Prostate gland (tissue), 2 donors: Measurements from ENCODE around the gene GLMN.

Experiments used
- POLR2A ChIP-seq: fragments of 450-650 bp; IDR thresholded peaks from one replicate; pipeline ENCODE4 v1.6.1; 2016; ENCODE audit warnings: antibody characterized with exemption, mild to moderate bottlenecking
- TF ChIP-seq, protein P1 (sequence below), 4 experiments: fragments of 200-600 bp in 2 of 4; fragments of 450-650 bp in 2 of 4; sonication (generic) in 2 of 4; IDR thresholded peaks; 1 replicate in 3 of 4; 2 replicates in 1 of 4; pipeline ENCODE4 v1.5.1; 2016 to 2019; ENCODE audit warnings: antibody characterized with exemption in 4 of 4, mild to moderate bottlenecking in 2 of 4, moderate library complexity in 2 of 4

- TF ChIP-seq, protein P1, sequence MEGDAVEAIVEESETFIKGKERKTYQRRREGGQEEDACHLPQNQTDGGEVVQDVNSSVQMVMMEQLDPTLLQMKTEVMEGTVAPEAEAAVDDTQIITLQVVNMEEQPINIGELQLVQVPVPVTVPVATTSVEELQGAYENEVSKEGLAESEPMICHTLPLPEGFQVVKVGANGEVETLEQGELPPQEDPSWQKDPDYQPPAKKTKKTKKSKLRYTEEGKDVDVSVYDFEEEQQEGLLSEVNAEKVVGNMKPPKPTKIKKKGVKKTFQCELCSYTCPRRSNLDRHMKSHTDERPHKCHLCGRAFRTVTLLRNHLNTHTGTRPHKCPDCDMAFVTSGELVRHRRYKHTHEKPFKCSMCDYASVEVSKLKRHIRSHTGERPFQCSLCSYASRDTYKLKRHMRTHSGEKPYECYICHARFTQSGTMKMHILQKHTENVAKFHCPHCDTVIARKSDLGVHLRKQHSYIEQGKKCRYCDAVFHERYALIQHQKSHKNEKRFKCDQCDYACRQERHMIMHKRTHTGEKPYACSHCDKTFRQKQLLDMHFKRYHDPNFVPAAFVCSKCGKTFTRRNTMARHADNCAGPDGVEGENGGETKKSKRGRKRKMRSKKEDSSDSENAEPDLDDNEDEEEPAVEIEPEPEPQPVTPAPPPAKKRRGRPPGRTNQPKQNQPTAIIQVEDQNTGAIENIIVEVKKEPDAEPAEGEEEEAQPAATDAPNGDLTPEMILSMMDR (IDR thresholded peaks at IDR 0.05): no peak
- no peak for TF ChIP-seq POLR2A
Observed at GRCh38 chr1:92262516-92262915, 36.3 kb downstream of the GLMN start.
